C4-2B (cell line): ENCODE measurements around the gene HOXD8.

Experiments
- ZFX ChIP-seq: fragments of 450-650 bp; IDR thresholded peaks from 2 replicates; pipeline ENCODE4 v1.6.1; 2017
- TF ChIP-seq, protein P1 (sequence below): fragments of 450-650 bp; conservative IDR thresholded peaks from 2 replicates; pipeline ENCODE4 v1.5.1; 2017; ENCODE audit warnings: mild to moderate bottlenecking

DNA sequence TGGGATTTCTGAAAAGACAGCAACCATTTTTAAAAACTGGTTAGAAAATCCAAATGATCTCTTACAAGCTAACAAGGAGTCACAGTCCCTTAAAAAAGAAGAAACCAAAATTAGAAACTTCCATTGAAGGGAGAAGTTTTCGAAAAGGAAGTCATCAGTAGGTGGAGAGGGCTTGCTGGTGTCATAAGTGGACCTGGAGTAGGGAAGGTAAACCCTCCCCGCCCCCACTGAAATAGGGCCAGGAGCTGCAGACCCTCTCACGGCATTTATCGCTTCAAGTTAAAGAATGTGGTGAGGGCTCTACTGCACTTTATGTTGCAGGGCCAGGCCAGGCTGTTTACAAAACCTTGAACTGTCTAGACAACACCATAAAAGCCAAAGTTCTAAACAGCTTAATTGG, 19.6 kb upstream of the HOXD8 start:
- TF ChIP-seq, protein P1, sequence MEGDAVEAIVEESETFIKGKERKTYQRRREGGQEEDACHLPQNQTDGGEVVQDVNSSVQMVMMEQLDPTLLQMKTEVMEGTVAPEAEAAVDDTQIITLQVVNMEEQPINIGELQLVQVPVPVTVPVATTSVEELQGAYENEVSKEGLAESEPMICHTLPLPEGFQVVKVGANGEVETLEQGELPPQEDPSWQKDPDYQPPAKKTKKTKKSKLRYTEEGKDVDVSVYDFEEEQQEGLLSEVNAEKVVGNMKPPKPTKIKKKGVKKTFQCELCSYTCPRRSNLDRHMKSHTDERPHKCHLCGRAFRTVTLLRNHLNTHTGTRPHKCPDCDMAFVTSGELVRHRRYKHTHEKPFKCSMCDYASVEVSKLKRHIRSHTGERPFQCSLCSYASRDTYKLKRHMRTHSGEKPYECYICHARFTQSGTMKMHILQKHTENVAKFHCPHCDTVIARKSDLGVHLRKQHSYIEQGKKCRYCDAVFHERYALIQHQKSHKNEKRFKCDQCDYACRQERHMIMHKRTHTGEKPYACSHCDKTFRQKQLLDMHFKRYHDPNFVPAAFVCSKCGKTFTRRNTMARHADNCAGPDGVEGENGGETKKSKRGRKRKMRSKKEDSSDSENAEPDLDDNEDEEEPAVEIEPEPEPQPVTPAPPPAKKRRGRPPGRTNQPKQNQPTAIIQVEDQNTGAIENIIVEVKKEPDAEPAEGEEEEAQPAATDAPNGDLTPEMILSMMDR: no peak
- no peak for TF ChIP-seq ZFX
